Measurements from ENCODE around the gene FUBP1. TPM values are rescaled to one million over a fixed set of nuclear protein-coding genes. Genes with fewer than 3 reads are reported as not detected.

The FUBP1 gene
- total RNA-seq, 6 experiments from 2014 or later: 94.7 to 125 (median 119) TPM

DNA sequence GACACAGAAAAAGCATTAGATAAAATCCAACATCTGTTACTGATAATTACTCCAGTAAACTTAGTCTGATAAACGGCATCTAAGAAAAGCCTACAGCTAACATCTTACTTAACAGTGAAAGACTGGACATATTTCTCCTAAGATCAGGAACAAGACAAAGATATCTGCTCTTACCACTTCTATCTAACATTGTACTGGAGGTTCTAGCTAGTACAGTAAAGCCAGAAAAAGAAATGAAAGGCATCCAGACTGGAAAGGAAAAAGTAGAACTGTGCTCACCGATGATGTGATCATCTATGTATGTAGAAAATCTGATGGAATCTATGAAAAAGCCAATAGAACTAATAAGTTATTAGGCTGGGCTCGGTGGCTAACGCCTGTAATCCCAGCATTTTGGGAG is 68.8 kb downstream of the FUBP1 start:
- peak overlapping the region; percentile 62 for H3K27ac Mint-ChIP-seq
- no peak for DNase-seq

DNA sequence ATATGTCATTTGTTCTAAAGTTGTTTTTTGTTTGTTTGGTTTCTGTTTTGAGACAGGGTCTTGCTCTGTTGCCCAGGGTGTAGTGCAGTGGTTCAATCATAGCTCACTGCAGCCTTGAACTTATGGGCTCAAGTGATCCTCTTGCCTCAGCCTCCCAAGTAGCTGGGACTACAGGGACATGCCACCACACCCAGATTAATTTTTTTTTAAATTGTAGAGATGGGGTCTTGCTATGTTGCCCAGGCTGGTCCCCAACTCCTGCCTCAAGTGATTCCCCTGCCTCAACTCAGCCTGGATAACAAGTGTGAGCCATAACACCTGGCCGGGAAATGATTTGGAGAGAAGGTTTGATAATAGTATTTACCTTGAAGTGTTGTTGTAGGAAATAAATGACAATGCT is 72.2 kb downstream of the FUBP1 start:
- Mint-ChIP-seq H3K9me3 (no peaks in the 10 kb centered on the region), H3K4me3 (no peak overlapping the region), H3K27ac (no peak overlapping the region), H3K36me3 (ENCODE audit: low read depth) (peaks cover 33% of the 10 kb centered on the region), H3K4me1 (ENCODE audit: low read depth) (peaks cover 30% of the 10 kb centered on the region), H3K27me3 (ENCODE audit: insufficient read depth) (peaks cover 1% of the 10 kb centered on the region; the same call in 1 of the 2 replicates)
- TF ChIP-seq, protein P1, sequence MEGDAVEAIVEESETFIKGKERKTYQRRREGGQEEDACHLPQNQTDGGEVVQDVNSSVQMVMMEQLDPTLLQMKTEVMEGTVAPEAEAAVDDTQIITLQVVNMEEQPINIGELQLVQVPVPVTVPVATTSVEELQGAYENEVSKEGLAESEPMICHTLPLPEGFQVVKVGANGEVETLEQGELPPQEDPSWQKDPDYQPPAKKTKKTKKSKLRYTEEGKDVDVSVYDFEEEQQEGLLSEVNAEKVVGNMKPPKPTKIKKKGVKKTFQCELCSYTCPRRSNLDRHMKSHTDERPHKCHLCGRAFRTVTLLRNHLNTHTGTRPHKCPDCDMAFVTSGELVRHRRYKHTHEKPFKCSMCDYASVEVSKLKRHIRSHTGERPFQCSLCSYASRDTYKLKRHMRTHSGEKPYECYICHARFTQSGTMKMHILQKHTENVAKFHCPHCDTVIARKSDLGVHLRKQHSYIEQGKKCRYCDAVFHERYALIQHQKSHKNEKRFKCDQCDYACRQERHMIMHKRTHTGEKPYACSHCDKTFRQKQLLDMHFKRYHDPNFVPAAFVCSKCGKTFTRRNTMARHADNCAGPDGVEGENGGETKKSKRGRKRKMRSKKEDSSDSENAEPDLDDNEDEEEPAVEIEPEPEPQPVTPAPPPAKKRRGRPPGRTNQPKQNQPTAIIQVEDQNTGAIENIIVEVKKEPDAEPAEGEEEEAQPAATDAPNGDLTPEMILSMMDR (IDR thresholded peaks at IDR 0.05): no peak
- DNase-seq: no peak

More for the DNA sequence above, 68.8 kb downstream of the FUBP1 start:
- peaks cover 32% of the 10 kb centered on the region for H3K4me1 Mint-ChIP-seq (ENCODE audit: low read depth)
- H3K36me3 Mint-ChIP-seq (ENCODE audit: low read depth): peaks cover 29% of the 10 kb centered on the region
- TF ChIP-seq, protein P1 (IDR thresholded peaks at IDR 0.05): no peak
- H3K4me3 Mint-ChIP-seq: no peak overlapping the region
- H3K9me3 Mint-ChIP-seq: no peaks in the 10 kb centered on the region
- peaks cover 1% of the 10 kb centered on the region; the same call in 1 of the 2 replicates for H3K27me3 Mint-ChIP-seq (ENCODE audit: insufficient read depth)

DNA sequence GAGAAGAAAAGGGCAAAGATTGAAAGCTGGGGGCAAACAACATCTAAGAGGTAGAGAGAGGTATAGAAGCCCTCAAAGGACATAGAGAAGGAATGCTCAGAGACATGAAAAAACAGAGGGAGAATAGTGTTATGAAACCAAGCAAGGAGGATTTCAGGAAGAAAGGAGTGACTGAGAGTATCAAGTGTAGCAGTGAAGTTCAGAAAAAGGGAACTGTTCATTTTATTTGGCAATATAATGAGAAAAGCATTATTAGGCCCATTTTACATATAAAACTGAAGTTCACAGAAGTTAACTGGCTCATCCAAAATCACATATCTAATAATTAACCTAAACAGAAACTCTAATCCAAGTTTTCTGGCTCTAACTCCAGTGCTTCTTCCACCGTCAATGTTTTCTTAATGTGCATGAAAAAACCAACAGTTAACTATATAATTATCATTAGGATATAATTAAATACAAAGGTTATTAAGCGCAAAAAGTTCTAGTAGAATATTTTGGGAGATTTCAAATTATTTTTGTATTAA is 72.8 kb downstream of the FUBP1 start:
- Mint-ChIP-seq H3K27me3 (ENCODE audit: insufficient read depth) (peaks cover 1% of the 10 kb centered on the region; the same call in 1 of the 2 replicates), H3K4me1 (ENCODE audit: low read depth) (peaks cover 35% of the 10 kb centered on the region), H3K4me3 (no peak overlapping the region), H3K27ac (peak overlapping the region; percentile 7; the same call in 1 of the 2 replicates), H3K36me3 (ENCODE audit: low read depth) (peaks cover 33% of the 10 kb centered on the region), H3K9me3 (no peaks in the 10 kb centered on the region)
- DNase-seq: no peak
- TF ChIP-seq, protein P1 (IDR thresholded peaks at IDR 0.05): no peak

DNA sequence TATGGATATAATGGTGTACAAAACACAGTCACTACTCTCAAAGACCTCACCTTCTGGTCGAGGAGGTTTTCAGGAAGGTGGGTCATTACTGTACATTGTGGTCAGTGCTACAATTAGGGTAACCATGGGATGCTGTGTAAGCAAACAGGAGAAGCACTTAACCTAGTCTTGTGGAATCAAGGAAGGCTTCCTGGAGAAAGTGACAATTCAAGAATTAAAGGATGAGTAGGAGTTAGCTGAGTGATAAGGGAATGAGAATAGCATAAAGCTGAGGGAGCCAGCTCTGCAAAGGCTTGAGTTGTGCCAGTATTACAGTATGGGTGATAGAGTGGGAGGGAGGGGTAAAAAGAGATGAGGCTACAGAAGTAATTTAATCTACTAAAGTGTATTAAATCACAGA is 73.3 kb downstream of the FUBP1 start:
- TF ChIP-seq, protein P1 (IDR thresholded peaks at IDR 0.05): no peak
- DNase-seq: no peak
- Mint-ChIP-seq H3K4me3 (no peak overlapping the region), H3K27ac (peak overlapping the region; percentile 20; the same call in 1 of the 2 replicates), H3K4me1 (ENCODE audit: low read depth) (peaks cover 40% of the 10 kb centered on the region), H3K36me3 (ENCODE audit: low read depth) (peaks cover 33% of the 10 kb centered on the region), H3K27me3 (ENCODE audit: insufficient read depth) (peaks cover 1% of the 10 kb centered on the region; the same call in 1 of the 2 replicates), H3K9me3 (no peaks in the 10 kb centered on the region)

DNA sequence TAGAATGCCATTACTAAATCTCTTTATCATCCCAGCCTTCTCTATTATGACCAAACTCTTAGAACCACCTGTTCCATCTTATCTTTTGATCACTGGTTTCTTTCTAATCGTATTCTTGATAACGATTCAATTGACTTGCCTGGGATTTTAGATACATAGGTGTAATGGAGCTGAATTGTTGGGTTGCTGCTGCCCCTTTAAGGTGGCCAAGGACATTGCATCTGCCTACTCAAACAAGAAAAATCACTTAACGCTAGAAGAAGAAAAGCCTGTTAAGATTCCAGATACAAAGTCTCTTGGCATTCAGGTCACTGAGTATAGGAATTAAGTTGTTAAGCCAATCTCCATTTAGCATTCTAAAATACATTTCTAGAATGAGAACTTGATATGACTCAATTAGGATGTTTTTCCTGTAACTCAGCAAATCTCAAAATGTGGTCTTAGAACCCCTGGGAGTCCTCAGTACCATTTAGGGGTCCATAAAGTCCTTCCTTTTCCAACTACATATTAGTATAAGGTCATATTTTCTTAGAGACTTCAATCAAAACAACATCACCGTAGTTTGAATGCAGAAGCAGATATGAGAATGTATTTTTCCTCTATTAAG is 78.1 kb downstream of the FUBP1 start:
- Mint-ChIP-seq H3K9me3 (peaks cover 4% of the 10 kb centered on the region), H3K36me3 (ENCODE audit: low read depth) (peaks cover 29% of the 10 kb centered on the region), H3K4me1 (ENCODE audit: low read depth) (peaks cover 48% of the 10 kb centered on the region), H3K4me3 (no peak overlapping the region), H3K27me3 (ENCODE audit: insufficient read depth) (peaks cover 1% of the 10 kb centered on the region; the same call in 1 of the 2 replicates), H3K27ac (no peak overlapping the region)
- TF ChIP-seq, protein P1 (IDR thresholded peaks at IDR 0.05): peak; percentile 72
- DNase-seq: peak; percentile 32

Measured in HFFc6 (cell line).